ENCODE measurements around the gene RHBDL3.

The RHBDL3 gene

GRCh38 chr17:32267690-32268205 lies 2.1 kb downstream of the RHBDL3 start:
- DNase-seq: no peak

GRCh38 chr17:32268734-32269288 lies 3.2 kb downstream of the RHBDL3 start:
- no peak for DNase-seq

GRCh38 chr17:32269377-32269776 lies 3.7 kb downstream of the RHBDL3 start:
- no peak for DNase-seq

DNA sequence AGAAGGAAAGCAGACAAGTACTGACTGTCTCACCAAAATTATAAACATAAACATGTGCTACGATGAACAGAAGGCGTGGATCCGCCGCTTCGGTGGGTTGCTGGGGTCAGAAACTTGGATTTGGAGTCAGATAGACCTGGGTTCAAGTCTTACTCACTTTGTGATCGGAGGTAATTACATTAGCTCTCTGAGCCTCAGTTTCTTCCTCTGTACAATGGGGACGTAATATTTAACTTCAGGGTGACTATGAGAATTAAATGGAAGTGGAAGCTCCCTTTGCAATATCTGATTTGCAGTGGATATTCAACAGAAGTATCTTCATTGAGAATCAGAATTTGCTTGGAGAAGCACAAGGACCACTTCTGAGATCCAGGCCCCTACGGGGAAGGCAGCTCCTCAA lies 6.2 kb downstream of the RHBDL3 start:
- DNase-seq: no peak

DNA sequence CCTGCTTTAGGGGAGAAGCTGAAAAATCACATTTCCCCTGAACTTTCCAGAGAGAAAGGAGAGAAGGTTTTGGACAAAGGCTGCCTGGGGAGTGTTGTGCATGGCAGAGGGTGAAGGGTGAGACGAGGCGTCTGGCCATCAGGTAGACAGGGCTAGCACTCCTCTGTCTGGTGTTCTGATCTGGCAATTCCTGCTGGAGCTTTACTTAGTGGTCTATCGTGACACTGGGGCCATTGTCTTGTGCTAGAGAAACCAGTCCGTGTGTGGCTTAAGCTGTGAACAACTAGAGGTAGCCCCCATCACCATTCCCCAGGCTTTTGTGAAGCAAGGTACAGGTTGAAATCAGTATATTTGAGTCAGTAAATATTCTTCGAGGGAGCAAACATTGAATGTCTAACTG lies 8.5 kb downstream of the RHBDL3 start:
- DNase-seq: no peak

DNA sequence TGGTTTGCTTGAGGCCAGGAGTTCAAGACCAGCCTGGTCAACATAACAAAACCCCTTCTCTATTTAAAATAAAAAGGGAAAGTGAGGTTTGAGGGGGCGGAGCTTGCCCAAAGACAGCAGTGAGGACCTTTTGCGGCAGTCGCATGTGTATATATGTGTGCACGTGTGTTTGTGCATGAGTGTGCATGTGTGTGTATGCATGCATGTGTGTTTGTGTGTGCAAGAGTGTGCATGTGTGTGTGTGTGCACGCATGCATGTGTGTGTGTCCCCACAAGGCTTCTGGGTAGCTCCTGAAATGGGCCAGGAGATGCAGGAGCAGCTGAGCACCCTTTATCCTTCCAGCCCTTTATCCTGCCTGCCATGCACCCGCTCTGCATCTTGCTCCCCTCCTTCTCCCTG lies 9.0 kb downstream of the RHBDL3 start:
- no peak for DNase-seq

DNA sequence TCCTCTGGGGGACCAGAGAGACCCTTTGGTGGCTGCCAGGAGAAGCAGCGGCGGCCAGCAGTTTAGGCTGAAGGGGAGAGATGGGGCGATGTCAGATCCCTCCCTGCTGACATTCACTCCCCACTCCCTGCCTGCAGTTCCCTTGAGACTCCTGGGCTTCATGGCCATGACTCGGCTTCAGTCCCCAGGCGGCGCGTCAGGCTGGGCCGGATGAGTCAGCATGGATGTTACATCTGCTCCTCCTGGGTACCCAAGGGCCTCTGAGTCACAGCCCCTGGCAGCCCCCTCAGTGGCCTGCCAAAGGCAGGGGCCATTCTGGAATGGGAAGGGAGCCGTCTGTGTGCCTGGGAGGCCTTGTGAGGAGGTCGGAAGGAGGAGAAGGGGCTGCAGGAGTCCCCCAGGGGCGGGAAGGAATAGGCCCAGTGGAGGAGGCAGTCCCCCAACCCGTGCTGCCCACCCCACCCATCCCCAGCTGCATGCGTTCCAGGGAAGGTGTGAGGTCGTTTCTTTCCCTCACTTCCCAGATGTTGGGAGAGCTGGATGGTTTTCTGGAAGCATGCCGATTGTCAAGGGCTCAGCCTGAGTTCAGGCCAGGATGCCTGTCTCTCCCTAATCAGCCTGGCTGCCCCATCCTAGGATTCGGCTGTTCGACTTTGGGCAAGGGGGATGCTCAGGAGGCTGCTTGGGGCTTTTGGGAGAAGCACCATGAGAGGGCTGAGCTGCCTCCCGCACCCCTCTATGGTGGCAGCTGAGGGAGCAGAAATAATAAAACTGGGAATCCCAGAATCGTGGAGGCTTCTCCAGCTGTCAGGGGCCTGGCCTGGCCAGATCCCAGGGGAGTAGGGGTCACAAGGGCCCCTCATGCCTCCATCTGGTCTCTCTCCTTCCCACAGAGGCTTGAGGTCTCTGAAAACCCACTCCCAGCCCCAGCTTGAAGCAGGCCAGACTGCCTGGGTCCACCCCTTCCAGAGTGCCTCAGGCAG lies 9.7 kb downstream of the RHBDL3 start:
- DNase-seq: no peak

- DNase-seq: no peak
These were observed 10.6 kb downstream of the RHBDL3 start for GRCh38 chr17:32276171-32276601.

GRCh38 chr17:32277284-32277683 lies 11.7 kb downstream of the RHBDL3 start:
- DNase-seq: no peak

- no peak for DNase-seq
These were observed 13.2 kb downstream of the RHBDL3 start for GRCh38 chr17:32278815-32279214.

GRCh38 chr17:32279891-32280716 lies 14.5 kb downstream of the RHBDL3 start:
- peak in 1 of 2 experiments; percentile 51 for DNase-seq

- DNase-seq: peak; percentile 91 to 95
These were observed 15.4 kb downstream of the RHBDL3 start for GRCh38 chr17:32281011-32281451.

GRCh38 chr17:32283745-32284201 lies 18.1 kb downstream of the RHBDL3 start:
- no peak for DNase-seq

DNA sequence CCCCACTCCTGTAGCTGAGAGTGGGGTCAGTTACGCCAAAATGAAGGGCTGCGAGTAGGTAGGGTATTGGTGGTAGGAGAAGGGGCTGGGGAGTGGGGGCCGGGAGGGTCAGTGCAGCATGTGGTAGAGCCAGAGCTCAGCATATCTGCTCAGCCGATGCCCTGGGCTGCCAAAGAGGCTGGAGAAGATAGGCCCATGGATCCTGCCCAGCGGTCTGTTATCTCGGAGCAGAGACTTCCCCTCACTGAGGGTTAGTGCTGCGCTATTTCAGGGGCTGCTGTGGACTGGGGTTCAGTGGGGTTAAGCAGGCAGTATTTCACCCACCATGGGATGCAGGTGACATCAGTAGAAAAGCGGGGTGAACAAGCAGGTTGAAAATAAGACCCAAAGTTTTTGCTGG lies 19.7 kb downstream of the RHBDL3 start:
- DNase-seq: no peak

DNA sequence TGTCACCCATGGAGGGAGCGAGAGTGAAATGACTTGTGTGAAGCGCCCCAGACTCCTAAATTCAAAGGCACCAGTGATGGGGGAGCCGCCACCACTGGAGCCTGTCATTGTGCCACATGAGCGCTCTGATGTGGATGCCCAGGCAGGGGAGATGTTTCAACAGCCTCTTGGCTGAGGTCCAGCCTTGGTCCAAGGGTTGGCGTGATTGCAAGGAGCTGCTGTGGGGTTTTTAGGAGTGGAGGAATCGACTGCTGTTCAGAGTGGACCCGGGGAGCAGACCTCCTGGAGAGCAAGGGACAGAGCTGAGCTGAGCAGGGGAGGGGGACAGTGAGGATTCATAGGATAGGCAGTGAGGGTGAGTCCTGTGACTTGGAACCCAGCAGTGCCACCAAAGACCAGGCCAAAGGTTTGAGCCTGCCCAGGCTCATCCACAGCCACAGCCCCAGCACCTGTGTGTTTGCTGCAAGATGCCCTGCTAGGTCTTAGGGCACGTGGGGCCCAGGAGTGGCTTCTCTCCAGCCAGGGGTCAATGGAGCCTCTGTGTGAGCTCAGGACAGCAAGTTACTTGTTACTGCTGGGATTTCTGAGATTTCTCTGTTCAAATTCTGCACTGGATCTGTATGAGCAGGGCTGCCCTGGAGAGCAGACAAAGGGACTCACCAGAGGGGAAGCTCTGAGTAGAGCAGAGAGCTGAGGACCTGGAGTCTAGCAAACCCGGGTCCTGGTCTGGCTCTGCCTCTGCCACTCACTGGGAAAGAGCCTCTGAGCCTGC lies 20.3 kb downstream of the RHBDL3 start:
- peak in 1 of 2 experiments; percentile 25 for DNase-seq

DNA sequence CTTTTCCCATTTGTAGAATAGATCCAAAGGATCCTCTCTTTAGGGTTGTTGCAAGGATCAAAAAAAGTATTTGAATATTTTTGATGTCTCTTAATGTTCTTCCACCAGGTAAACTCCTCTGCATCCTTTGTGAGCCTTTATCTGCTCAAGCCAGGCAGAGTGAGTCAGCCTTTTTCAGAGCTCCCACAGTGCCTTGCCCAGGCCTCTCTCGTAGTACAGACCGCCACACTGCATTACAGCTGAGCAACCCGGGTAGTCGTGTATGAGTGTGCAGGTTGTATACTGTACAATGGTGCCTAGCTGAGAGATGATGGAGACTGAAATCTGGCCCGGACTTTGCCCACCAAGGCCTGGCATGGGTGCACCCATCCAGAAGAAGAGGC lies 20.9 kb downstream of the RHBDL3 start:
- DNase-seq: no peak

DNA sequence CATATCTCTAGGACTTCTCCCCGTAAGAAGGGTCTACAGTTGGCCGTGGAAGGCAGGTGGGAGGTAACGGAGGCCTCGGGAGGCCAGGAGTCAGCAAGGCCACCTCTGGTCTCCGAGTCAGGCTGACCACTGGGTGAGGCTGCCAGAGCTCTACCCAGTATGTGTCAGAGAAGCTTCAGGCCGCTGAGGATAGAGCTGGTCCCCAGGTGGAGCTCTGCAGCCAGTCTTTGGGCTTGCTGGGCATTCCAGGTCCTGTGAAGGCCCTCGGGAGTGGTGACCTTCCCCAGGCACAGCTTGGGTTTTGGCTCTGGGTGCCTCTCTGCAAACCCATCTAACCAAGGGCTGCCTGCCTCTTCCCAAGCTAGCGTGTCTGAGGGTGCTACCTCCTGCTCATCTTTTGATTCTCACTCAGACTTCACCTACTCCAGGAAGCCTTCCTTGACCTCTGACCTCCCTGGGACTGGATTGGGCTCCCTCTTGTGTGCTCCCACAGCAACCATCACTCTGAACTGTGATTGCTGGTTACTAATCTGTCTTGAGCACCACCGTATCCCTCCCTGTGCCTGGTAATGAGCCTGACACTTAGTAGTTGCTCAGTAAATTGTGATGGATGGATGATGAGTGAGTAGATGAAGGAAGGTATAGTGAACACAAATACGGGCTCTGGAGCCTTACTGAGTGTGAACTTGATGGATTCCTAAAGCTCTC lies 22.3 kb downstream of the RHBDL3 start:
- no peak for DNase-seq

DNA sequence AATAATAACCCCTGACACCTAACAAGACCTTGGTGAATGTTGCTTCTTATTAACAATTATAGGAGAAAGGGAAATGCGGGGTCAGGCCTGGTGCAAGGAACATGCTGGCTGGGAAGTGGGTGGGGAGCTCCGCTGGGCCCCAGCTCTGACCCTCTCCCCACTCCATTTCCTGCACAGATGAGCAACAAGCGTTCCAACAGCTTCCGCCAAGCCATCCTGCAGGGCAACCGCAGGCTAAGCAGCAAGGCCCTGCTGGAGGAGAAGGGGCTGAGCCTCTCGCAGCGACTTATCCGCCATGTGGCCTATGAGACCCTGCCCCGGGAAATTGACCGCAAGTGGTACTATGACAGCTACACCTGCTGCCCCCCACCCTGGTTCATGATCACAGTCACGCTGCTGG lies 23.0 kb downstream of the RHBDL3 start:
- DNase-seq: no peak

DNA sequence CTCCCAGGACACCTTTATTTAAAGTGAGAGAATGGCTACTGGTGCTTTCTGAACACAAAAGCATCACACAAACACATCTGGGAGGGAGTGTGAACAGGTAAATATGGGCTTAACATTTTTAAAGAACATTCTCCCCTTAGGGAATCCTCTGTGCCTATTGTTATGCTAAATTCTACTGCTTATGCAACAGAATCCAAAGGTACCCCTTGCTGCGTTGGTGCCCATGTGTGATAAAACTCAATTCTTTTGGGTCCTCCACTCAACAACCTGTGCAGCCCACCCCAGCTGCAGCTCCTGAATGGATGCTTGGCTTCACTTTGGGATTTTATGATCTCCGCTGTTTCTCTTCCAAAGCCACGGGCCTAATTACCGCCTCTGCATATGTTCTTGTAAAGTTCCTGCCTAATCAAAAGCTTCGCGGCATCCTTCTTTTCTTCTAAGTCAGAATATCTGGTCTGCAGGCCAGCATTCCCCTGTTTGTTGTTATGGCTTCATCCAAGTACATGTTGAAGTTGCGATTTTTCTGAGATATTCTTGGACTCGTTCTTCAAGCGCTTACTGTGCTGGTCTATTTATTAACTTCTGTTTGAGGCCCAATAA lies 23.9 kb downstream of the RHBDL3 start:
- no peak for DNase-seq

- DNase-seq: no peak
These were observed 26.5 kb downstream of the RHBDL3 start for GRCh38 chr17:32292094-32292493.

DNA sequence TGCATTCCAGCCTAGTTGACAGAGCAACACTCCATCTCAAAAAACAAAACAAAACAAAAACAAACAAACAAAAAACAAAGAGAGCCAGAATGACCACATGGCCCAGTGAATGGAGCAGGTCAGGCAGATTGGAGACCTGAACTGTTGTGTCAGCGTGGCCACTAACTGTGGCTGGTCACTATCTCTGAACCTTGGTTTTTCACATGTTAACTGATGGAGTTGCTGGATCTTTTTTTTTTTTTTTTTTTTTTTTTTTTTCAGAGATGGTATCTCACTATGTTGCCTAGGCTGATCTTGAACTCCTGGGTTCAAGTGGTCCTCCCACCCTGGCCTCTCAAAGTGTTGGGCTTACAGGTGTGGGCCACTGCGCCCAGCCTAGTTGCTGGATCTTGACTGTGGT lies 31.8 kb downstream of the RHBDL3 start:
- DNase-seq: no peak
